GM19397 (cell line): ENCODE data around the gene HMGXB3.

Experiments
- ATAC-seq: cut with Tn5 transposase; IDR thresholded peaks from one replicate; pipeline ENCODE4 v1.9.1; 2021; ENCODE audit warnings: mild to moderate bottlenecking, moderate library complexity; ENCODE audit not compliant: unreplicated experiment

HMGXB3 gene

GRCh38 chr5:150052226-150052955, 51.9 kb downstream of the HMGXB3 start:
- ATAC-seq: no peak

DNA sequence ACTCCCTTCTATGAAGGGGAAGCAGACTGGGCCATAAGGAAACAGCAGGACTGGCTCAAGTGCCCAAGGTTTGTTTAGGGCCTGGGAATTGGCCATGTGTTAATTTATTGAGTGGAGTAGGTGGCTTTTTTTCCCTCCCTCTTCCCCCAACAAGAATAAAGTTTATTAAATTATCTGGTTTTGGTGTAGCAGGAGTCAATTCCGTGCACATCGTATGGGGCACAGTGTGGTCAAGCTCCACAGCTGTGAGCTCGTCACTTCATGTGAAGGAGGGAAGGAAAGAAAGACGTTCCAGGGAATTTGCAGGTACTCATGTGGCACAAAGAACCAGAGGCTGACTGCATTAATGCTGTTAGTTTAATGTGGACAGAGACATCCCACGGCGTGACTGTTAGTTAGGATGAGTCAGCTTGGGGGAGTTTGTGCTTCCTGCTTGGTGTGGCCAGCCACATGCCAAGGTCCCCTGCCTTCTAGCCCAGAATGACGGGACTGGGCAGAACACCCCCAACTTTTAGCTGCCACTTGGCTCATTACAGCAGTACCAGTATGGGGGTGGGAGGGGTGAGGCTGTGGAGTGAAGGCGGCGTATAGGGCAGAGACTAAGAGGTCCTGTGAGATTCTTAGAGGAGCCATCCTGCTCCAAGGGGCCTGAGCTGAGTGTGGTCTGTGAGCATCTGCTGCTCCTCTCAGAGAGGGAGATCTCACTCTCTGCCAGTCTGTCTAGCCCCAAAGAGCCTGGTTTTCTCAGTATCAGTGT, 52.6 kb downstream of the HMGXB3 start:
- no peak for ATAC-seq

DNA sequence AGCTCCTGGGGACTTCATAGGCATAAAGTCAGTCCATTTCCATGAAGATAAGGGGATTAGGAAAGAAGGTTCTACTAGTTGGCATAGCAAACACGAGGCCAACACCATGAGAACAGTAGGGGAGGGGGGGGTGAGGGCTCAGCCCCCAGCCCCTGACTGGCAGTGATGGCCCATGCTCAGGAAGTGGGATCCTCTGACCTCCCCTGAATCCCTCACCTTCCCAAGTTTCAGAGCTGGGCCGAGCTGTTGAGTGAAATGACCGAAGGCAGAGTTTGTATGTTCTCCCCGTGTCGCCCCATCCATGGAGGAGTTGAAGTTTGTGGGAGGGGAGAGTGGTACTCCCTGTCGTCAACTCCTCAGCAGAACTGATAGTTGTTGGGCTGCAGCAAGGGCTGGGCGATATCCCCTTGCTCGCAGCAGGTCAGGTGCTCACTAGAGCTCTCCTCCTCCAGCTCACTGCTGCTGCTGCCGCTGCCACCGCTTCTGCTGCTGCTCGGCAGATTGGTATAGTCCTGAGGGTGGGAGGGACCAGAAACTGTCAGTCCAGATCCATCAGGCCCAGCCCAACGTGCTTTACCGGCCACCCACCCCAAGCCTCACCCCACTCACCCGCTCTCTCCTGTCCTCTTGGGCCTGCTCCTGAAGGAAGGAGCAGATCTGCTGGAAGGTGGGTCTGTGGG, 53.3 kb downstream of the HMGXB3 start:
- no peak for ATAC-seq

DNA sequence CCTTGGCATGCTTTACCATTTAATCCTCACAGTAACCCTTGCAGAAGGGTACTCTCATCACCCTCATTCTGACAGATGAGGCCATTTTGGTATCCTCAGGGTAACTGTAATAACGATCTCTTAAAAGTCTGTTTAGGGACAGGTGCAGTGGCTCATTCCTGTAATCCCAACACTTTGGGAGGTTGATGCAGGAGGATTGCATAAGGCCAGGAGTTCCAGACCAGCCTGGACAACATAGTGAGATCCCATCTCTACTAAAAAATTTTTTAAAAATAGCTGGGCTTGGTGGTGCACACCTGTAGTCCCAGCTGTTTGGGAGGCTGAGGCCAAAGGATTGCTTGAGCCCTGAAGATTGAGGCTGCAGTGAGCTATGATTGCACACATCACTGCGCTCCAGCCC, 54.0 kb downstream of the HMGXB3 start:
- no peak for ATAC-seq

GRCh38 chr5:150055326-150056074, 55.0 kb downstream of the HMGXB3 start:
- no peak for ATAC-seq

DNA sequence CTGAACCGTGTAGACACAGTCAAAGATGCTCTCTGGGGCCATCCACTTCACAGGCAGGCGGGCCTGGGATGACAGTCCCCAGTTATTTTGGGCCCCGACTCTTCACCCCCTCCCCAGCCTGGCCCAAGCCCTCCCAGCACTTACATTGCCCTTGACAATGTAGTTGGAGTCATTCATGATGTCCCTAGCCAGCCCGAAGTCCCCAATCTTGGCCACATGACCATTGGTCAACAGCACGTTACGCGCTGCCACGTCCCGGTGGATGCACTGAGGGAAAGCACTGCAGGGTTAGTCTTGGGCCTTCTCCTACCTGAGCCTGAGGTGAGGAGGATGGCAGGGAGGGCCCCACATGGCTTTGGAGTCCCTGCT, 55.5 kb downstream of the HMGXB3 start:
- no peak for ATAC-seq

DNA sequence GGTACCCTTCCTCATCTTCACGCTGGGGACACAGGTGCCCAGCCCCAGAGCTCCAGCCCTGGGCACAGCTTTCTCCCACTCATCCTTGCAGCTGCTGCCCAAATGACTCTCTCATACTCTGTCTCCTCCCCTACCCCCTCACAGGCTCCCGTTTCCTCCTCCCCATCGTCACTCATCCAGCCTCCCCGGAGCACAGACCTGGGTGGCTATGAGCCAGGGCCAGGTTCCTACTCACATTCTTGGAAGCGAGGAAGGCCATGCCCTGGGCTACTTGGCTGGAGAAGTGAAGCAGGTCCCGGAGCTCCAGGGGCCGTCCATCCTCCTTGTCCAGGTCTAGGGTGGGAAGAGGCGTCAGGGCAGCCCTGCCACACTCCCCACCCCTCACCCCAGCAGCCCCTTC, 56.5 kb downstream of the HMGXB3 start:
- no peak for ATAC-seq

DNA sequence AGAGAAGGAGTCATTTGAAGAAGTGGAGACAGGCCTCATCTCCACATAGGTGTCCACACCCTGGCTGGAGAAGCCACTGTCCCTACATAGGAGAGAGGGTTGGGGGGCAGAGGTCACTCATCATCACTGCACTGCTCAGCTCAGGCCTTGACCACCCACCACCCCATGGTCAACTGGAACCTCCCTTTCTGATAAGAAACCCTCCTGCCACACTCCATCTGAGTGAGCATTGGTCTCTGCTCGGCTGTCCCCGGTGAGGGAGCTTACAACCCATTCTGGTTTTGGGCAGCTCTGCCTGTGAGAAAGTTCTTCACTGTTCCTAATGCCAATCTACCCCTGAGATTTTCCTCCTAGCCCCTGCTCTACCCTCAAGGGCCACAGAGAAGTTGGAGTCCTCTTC, 57.0 kb downstream of the HMGXB3 start:
- ATAC-seq: no peak

DNA sequence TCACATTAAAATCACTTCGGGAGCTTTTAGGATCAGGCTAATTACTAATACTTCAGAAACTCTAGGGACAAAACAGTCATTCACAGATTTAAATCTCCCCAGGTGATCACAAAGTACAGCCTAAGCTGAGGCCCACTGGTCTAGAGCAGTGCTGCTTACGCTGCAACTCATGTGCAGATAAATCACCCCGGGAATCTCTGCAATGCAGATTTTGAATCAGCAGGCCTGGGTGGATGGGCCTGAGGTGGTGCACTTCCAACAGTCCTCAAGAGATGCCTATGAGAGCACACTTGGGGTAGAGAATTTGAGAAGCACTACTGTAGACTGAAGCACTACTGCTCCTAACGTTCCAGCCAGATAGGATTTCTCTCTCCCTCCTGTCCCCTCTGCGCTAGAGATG, 57.5 kb downstream of the HMGXB3 start:
- no peak for ATAC-seq

GRCh38 chr5:150058480-150059126, 58.1 kb downstream of the HMGXB3 start:
- no peak for ATAC-seq

- ATAC-seq: no peak
Measured at GRCh38 chr5:150059623-150060022, 59.1 kb downstream of the HMGXB3 start.

- no peak for ATAC-seq
Measured at GRCh38 chr5:150060471-150060870, 59.9 kb downstream of the HMGXB3 start.

GRCh38 chr5:150061538-150061995, 61.0 kb downstream of the HMGXB3 start:
- no peak for ATAC-seq

DNA sequence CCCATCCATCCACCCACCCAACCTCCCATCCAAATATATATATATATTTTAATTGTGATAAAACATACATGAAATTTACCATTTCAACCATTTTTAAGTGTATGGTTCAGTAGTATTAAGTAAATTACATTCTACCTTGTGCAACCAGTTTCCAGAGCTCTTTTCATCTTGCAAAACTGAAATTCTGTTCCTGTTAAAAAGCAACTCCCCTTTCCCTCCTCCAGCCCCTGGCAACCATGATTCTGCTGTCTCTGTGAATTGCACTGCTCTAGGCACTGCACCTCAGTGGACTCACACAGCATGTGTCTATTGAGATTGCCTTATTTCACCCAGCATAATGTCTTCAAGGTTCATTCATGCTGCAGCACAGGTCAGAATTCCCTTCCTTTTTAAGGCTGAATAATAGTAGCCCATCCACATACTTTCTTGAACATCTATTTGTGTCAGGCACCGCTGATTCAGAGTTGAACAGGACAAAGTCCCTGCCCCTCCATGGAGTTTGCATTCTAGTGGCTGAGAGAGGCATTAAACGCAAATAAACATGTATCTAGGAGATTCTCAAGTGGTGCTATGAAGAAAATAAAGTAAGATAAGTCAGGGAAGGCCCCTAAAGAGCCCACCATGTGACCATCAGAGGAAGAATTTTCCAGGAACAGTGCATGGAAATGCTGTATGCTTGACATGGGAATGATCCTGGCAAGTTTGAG, 61.8 kb downstream of the HMGXB3 start:
- no peak for ATAC-seq

- no peak for ATAC-seq
Measured at GRCh38 chr5:150063638-150064037, 63.1 kb downstream of the HMGXB3 start.

DNA sequence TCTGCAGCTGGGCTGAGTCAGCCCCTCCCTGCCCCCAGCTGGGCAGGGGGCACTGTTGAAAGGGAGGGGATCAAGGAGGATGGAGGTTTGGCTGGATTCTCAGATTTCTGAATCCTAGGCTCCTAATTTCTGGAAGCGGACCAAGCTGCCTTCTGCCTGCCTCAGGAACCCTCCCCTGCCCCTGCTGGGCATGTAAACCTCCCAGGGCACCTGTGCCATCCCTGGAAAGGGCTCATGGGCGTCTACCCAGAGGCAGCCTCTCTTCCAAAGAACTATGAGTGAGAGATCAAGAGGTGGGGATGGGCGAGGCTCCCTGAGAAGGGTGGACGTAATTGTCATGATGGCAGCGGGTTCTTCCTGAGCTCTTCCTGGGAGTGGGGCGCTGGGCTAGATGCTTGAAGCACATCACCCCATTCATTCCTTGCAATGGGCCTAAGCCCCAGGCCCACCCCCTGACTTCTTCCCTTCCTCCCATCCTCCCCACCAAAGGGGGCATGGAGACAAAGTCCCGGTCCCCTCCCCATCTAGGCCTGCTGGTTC, 64.2 kb downstream of the HMGXB3 start:
- no peak for ATAC-seq

GRCh38 chr5:150065346-150065745, 64.8 kb downstream of the HMGXB3 start:
- ATAC-seq: no peak

- no peak for ATAC-seq
Measured at GRCh38 chr5:150065886-150066285, 65.3 kb downstream of the HMGXB3 start.

- no peak for ATAC-seq
Measured at GRCh38 chr5:150066436-150066835, 65.9 kb downstream of the HMGXB3 start.

DNA sequence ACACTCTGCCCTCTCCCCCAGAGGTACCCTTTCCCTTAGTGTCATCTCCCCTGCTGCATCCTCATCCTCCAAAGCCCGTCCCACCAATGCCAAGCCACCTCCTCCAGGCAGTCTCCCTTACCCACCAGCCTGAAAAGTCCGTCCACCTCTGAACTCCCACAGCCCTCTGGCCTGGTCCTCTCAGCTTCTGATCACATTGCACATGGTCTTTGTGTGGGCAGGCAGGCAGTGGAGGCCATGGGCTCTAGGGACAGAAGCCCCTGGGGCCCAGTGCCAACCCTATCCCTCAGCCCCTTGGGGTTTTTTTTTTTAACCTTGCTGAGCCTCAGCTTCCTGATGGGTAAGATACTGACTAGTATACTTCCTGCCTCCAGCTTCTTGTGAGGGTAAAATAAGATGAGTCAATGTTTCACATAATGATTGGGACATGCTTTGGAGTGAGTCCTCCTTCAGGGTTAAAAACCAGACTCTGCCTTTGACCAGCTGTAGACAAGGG, 66.4 kb downstream of the HMGXB3 start:
- ATAC-seq: no peak
